NCI-H526 treated with DMSO at 0.1 percent for 48 hours (cell line): ENCODE data around the gene GAPVD1.
"Not testable (repeated sequence)": the region's sequence is repeated elsewhere in the genome, so short reads cannot be mapped to it uniquely, and the experiment has no call there.

Source experiments
- DNase-seq: peaks from one replicate; lab custom pipeline; 2025; lab: John Stamatoyannopoulos, UW

The GAPVD1 gene

DNA sequence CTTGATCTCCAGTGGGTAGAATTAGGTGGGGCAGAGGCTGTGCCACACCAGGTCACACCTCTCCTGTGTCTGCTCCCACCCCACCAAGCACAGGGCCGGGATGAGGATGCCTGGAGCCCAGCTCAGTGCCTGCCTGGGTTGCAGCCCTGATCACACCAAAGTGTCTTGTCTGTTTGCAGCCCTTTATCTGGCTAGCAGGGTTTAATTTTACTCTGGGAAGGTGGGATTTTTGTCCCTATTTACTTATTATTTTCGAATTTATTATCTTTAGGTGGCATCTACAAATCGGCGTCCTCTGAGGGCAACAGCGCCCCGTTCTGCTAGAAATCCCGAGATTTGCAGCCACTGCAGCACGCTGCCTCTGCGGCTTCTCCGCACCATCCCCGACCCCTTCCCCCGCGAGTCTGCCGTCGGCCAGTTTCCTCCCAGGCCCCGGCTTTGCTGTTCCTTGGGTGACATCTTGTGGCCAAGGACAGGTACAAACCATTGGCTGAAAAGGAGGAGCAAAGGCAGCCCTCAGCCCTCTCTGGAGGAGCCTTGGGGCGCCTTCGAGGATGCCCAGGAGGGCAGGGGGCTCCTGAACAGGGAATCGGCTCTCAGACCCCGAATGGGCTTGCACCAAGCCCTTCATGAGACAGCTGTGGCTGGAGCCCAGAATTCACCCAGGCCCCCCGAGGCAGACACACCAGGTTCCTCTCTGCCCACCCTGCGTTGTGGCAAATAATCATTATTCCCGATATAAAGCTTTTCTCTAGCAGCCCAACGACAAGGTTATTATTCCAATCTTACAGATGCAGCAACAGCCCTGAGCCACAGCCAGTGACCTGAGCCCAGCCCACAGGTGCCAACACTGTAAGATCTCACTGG, 113.0 kb downstream of the GAPVD1 start:
- peak; percentile 24 for DNase-seq

DNA sequence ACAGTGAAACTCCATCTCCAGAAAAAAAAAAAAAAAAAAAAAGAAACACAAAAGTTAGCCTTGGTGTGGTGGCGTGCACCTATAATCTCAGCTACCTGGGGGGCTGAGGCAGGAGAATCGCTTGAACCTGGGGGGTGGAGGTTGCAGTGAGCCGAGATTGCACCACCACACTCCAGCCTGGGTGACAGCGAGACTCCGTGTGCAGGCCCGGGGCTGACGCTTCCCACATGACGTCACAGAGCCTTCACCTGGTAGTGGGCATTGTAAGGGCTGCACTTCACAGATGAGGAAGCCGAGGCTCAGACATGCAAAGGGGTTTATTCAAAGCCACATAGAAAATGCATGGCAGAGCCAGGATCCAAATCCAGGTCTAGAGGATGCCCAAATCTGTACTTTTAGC, 114.2 kb downstream of the GAPVD1 start:
- no peak for DNase-seq

DNA sequence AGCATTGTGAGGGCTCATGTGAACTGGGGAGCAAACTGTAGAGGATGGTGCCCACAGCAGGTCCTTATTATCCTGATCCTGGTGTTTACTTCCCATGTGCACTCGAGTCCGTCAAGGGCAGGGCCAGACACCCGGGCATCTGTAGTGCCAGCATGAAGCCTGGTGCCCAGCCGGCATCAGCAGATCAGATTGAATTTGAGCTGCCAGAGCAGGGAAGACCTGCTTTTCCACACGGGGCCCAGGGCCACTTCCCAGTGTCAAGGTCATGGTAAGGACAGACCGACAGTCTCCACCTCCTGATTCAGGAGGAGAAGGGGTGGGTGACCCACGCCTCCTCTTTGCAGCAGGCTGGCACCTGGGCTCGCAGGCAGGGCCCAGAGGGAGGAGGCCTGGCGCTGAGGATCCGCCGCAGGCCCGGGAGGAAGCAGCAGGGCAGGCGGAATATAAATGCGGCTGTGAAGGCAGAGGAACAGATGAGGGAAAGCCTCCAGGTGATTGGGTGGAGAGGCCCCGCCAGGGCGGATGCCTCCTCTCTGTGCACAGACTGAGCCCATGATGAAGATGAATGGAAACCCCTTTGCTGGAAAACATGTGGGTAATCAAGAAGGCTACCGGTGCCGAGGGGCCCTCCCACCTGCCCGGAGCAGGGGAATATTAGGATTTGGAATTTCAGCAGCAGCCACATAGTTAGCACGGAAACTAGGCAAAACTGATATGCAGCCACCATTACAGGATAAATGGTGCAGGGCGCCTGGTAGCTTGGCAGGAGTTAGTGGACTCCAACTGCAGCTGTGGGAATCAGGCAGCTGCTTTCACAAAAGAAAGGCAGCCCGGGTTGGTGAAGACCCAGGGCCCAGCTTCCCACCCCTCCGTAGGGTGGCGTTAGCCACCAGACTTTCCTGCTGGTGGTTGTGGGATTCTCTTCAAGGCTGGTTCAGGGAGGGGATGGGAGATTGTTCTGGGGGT, 114.9 kb downstream of the GAPVD1 start:
- DNase-seq: no peak

DNA sequence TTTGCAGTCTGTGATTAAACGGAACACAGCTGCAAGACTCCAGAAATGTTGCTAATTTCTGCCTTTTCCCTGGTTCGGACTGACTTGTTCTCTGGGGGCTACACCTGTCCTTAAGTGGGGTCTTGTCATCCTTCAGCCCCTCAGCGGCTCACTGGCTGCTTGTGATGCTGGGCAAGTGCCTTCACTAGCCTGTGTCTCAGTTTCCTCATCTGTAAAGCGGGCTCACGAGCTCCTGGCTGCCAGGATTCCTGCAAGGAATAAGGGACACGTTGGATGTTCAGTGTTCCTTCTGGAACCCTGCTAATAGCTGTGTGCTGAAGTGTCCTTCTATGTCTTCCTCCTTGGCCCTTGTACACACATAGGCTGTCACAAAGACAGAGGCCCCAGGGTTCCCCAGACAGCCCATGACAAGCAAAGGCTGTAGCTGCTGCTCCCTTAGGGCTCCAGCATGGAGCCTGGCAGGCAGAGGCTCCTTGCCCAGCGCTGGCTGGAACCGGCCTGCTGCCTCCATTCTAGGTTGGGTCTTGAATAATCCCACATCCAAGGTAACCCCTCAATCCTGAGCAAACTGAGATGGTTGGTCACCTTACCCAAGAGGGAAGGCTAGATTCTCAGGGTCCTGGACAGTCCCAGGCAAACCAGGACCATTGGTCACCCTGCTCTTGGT, 116.1 kb downstream of the GAPVD1 start:
- no peak for DNase-seq

DNA sequence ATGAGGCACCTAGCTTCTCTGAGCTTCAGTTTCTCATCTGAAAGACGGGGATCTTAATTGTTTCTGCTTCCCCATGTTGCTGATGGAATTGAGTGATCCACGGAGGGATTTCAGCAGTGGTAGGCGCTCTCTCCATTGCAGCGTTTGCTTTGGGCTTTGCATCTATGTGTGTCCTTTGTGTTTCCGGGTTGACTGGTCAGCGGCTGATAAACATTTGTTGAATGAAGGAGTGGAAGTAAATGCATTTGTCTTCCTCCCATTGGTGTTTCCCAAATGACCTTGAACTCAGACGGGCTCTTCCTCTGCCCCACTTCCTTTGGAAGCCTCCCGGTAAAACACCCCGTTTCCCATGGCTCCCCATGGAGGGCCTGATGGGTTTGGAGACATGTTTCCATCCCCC, 117.2 kb downstream of the GAPVD1 start:
- no peak for DNase-seq

DNA sequence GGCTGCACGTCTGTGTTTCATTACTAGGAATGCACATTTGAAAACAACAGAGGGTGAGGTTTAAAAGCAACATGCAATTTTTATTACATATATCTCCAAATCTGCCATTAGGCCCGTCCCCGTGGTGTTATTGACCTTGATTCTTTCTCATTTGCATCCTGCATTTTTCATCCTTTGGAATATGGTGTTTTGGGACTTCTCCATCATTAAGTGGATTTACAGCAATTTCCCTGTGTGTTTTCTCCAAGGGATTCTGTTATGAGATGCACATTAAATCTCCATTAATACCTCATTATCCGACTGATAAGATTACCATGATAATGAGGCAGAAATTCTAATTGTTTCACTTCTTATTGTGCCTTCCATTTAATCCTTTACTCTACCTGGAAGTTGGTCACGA, 117.6 kb downstream of the GAPVD1 start:
- no peak for DNase-seq

DNA sequence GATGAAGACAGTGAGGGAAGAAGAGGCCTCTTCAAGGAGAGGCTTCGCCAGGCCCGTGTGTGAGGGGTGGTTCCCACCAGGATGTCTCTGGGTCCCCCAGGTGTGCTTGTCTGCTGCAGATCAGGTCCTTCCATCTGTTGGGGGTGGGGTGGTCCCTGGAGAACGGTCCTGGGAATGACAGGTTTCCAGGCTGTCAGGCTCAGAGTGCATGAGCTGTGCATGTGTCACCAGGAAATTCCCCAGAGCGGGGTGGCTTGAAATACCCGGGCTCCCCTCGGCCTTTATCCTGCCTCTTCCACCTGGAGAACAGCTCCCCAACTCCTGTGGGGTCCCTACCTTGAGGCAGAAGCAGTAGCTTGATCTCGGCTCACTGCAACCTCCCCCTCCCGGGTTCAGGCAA, 118.8 kb downstream of the GAPVD1 start:
- DNase-seq: no peak

DNA sequence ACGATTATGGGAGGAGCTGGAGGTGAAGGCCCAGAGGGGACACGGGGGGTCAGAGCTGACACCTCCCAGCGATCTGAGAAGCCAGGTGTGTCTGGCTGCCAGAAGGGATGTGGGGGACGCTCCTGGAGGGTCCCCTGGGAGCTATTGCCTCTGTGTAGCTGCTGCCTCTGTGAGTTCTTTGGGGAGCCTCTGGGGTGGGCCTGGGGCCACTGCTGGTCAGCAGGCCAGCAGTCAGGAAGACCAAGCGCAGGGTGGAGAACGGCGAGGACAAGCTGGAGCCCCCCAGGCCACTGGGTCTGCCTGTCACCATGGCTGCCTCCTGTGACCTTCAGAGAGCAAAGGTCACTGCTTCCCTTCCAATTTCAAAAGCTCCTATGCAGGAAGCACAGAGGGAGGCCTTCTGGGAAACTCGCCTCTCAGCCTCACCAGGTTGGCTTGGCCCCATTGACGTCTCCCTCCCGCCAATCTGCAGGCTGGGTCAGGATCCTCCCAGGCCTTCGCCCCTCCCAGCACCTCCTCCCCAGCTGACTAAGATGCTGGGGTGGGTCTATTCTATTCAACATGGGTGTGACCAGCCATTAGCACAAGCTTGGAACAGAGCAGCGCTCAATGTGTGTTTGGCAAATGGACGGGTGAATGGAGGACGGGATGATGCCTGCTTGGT, 126.4 kb downstream of the GAPVD1 start:
- no peak for DNase-seq

DNA sequence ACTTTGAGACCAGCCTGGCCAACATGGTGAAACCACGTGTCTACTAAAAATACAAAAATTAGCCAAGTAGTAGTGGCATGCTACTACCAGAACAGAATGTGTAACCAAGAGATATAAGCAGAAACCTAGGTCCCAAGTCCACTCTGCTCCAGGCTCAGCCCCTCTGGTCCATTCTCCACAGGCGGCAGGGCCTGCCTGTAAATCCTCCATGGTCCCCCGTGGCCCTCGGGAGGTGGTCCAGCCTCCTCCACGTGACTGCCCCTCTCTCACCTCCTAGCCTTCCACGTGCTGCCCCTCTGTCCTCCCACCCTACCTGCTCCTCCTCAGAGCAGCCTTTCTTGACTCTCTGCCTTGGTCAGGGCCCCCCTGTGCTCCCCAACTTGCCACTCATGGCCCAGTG, 127.4 kb downstream of the GAPVD1 start:
- DNase-seq: no peak

DNA sequence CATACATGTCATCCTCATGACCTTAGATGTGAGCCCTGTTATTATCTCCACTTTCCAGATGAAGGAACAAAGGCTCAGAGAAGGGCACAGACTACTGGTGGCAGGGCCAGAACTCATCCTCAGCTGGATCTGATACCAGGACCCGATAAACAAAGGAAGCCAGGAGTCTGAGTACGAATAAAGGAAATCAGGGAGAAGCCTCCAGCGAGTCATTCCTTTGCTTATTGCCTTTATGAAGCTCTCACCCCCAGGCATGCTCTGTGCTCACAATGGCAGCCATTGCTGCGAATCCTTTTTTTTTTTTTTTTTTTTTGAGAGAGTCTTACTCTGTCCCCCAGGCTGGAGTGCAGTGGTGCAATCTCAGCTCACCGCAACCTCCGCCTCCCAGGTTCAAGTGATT, 130.1 kb downstream of the GAPVD1 start:
- no peak for DNase-seq

DNA sequence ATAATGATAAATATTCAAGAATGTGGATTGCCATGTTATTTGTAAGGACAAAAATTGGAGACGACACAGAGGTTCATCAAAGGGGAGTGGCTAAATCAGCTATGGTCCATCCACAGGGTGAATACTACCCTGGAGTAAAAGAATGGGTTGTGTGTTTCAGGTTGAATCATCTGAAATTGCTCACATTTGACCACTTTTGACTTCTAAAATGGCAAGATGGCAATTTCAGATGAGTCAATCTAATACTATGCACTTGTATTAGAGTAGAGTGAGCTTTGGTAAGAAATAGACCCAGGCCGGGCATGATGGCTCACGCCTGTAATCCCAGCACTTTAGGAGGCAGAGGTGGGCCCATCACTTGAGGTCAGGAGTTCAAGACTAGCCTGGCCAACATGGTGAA, 131.8 kb downstream of the GAPVD1 start:
- no peak for DNase-seq

DNA sequence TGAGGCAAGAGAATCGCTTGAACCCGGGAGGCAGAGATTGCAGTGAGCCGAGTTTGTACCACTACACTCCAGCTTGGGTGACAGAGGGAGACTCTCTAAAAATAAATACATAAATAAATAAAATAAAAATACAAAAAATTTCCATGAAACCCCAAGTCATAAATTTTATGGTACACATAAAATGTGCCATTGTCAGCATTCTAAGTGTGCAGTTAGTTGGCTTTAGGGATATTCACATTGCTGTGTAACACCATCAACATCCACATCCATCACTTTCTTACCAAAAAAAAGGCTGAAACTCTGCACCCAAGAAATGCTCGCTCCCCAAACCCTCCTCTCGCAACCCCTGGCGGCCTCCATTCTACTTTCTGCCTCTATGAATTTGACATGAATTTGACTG, 135.2 kb downstream of the GAPVD1 start:
- DNase-seq: no peak

DNA sequence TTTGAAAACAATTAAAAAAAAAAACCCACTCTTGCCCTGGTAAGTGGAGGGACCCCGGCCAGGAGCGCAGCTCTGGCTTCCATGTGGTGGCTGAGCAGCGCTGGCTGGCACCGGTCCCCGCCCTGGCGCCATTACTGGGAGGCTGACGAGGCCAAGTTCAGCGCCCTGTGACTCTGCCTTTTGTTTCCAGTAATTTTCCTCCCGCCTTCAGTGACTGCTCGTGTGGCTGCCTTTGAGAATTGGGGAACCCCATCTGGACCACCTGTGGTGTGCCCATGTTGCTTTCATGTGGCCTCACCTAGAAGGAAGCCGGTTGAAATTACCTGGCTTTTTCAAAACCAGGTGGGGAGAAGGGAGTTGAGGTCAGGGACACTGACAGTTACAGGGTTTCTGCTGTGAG, 136.1 kb downstream of the GAPVD1 start:
- no peak for DNase-seq

DNA sequence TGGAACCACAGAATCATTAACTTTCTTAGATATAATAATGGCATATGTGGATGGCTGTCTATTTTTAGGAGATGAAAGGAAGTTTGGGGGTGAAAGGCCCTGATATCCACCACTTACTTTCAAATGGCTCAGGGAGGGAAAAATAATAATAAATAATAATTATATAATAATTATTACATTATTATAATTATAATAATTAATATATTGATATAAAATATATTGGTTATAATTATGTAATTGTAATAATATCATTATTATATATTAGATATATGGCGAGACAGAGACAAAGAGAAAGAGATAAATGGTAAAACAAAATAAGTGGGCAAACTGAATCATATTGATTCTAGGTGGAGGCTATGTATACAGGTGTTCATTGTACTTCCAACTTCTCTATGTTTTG, 136.6 kb downstream of the GAPVD1 start:
- no peak for DNase-seq

DNA sequence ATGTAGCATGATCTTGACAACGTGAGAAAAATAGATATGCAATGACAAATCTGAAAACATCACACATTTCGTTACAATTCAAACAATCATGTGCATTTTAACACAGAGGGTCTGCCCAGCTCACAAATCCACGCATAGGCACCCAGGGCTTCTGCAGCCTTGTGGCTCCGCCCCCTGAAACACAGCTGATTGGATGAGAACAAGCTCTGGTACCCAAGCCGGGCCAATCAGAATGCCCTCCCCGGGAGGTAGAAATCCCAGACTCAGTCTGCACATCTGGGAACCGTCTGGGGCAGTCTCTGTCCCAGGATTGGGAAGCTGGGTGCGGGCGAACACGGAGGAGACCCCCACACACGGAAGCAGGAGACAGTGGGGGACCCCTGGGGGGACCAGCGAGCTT, 137.5 kb downstream of the GAPVD1 start:
- DNase-seq: no peak

DNA sequence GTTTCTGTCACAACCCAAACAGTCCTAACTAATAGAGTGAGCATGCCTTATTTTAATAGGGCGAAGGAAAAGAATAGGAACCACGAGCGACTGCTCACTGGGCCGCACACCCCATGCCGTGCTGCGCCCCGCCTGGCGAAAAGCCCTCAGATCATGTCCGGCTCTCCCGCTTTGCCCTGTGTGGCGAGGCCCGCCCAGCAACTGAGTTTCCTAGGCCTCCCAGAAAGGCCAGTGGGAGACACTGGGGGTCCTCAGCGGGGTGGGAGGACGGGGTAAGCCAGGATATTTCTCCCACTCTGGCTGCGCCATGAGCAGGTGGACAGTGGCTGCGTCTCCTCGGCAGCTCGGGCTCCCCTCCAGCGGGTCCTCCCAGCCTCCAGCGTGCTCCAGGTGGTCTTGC, 138.0 kb downstream of the GAPVD1 start:
- no peak for DNase-seq

DNA sequence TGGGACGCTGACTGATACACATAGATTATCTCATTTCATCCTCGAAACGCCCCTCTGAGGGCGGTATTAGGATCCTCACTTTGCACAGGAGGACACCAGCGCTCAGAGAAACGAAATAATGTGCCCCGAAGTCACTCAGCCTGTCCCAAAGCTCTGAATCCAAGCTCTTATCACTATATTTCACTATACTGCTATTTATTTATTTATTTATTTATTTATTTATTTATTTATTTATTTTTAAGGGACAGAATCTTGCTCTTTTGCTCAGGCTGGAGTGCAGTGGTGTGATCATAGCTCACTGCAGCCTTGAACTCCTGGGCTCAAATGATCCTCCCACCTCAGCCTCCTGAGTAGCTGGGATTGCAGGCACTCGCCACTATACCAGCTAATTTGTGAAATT, 138.6 kb downstream of the GAPVD1 start:
- DNase-seq: not testable (repeated sequence)

DNA sequence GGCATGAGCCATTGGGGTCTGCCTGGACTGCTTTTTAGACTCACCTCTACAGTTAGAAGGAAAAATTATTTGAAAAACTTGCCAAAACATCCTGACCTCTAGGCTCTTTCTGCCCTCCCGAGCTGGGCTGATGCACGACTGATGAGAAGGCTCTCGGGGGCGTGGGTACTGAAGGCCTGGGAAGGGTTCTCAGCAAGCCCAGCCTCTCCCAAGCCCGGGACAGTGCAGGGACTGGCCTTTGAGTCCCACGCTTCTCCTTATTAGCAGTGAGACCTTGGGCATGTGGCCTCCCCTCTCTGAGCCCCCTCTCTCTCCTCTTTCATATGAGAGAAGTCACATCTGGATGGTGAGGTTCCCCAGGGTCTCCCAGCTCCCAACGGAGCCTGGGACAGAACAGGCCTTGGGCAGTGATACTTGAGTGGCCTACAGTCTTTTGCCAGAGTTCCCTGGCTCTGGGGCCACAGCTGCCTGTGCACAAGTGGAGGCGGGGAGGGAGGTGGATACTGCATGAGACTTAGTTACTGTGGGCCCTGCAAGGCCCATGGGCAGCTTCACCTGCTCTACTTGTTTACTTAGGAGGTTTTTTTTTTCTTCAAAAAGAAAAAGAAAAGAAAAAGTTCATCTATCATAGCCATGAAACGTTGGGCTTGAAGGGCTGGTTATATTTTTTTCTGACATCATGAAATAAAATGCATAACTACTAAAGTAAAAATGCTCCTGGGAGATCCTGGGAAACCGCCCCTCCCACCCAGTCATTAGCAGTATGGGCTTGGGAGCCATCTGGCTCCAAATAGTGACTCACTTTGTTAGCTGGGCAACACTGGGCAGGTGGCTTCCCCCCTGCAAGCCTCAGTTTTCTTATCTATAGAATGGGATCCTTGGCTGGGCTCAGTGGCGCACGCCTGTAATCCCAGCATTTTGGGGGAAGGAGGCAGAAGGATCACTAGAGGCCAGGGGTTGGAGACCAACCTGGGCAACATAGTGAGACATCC, 139.4 kb downstream of the GAPVD1 start:
- no peak for DNase-seq

DNA sequence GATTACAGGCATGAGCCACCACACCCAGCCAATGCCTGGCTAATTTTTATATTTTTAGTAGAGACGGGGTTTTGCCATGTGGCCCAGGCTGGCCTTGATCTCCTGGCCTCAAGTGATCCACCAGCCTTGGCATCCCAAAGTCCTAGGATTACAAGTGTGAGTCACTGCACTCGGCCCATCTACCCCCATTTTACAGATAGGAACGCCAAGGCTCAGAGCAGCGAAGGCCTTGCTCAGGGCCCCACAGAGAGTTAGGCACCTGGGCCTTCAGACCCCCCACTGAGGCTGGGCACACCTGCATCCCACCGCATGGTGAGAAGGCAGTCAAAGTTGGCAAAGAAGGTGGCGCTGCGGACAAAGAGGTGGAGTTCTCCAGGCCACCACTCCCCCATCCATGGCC, 143.1 kb downstream of the GAPVD1 start:
- no peak for DNase-seq

DNA sequence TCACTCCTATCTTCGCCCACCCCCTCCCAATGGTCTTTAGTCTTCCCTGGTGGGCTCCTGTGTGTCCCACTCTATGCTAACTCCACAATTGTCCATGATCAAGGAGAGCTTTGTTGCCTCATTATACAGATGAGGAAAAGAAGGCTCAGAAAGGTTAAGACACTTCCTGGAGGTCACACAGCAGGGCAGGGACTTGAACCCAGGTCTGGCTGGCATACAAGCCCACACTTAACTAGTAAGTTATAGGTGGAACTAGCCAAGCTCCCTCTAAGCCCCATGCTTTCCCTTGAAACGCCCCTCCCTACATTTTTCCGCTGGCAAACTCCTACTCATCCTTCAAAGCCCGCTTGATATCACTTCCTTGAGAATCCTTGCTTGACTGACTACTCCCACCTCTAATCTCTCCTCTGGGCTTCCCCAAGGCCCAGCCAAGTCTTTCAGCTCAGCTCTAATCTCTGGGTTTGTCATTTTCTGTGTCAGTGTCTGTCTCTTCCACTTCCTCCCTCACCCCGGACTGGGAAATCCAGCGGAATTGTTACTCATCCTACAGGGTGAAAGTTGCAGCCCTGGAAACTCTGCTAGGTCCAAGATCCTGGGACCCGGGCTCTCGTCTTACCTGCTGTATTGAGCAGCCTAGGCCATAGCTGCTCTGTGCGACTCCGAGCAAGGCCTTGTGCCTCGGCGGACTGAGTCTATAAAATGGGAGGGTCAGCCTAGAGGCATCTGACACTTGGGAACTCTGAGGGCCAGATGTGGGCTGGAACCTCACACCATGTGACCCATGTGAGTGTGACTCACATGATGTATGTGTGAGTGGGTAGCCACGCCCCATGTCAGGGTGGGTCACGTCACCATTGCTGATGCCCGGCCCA, 144.5 kb downstream of the GAPVD1 start:
- no peak for DNase-seq
